ENCODE measurements around the gene ZFYVE27.

ZFYVE27 gene

GRCh38 chr10:97791824-97792721 is 55.1 kb downstream of the ZFYVE27 start:
- peak; percentile 77 for DNase-seq

GRCh38 chr10:97795886-97796285 is 59.0 kb downstream of the ZFYVE27 start:
- DNase-seq = no peak

DNA sequence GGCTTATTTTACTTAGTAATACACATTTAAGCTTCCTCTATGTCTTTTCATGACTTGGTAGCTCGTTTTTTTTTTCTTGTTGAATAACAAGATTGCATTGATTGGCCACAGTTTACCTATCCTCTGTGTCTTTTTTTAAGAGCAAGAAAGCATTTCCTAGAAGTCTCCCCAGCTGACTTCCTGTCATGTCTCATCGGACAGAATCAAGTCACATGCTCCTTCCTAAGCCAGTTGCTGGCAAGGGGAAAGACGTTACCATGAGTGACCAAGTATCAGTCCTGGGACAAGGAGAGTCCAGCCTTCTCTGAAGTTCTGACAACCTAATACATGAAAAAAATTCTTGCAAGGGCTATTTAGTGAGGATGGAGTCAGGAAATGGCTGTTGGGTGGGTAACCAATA is 59.7 kb downstream of the ZFYVE27 start:
- DNase-seq = no peak

GRCh38 chr10:97798958-97799610 is 62.2 kb downstream of the ZFYVE27 start:
- no peak for DNase-seq

DNA sequence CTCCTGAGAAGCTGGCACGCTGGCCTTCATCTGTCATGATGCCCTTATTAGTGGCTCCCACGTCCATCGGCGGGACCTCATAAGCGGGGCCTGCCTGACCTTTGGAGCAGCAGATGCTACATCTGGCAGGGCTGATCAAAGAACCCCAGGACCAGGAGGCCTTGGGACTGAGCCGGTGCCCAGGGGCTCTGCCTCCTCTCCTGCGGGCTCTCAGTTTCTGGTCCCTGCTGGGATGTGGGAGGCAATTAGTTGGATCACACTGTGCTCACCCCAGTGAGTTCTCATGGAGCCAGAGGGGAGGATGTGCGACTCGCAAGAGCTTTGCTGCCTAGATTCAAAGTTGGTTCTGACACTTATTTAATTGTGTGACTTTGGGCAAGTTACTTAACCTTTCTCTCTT is 63.5 kb downstream of the ZFYVE27 start:
- peak; percentile 21 for DNase-seq

DNA sequence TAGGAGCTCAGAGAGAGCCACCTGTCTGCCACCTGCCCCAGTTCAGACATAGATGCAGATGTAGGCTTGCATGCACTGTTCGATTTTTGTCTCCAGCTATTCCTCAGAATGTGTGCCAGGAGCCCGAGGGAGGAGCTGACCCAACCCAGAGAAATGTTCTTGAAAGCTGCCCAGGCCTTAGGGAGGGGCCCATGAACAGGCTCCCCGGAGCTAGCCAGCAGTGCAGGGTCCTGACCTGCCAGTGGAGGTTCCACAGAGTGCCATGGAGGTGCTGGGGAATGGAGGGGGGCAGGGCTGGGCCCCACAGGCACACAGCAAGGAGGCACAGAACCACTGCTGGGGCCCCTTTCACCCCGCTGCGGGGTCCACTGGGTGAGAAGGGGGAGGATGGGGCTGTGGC is 64.5 kb downstream of the ZFYVE27 start:
- DNase-seq = no peak

DNA sequence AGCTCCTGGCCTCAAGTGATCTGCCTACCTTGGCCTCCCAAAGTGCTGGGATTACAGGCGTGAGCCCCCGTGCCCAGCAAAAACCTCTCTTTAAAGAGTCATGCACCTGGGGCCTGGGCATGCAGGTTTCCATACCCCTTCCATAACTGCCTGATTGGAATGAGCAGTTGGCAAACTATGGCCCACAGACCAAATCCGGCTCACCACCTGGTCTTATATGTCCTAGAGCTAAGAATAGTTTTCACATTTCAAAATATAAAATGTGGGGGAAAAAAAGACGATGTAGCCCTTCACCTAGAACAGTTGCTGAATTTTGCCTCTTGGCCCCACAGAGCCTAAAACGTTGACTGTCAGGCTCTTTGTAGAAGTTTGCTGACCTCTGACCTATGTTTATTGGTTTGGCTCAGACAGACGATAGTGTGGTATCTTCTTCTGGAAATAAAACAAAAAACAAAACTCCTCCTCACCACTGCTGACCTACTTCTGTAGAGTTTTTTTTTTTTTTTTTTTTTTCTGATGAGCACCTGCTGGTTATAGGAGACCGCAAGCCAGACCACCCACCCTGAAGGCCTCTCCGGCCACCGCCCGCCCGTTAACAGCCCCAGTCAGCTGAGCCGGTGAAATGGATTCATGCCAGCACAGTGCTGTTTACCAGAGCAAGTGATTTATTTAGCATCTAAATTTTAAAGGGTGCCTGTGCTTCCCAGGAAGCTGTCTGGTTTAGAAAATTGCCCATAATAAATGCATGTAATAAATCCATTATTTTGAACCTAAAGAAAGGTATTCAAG is 68.4 kb downstream of the ZFYVE27 start:
- DNase-seq = peak; percentile 49

GRCh38 chr10:97805949-97806348 is 69.0 kb downstream of the ZFYVE27 start:
- DNase-seq = peak; percentile 23

DNA sequence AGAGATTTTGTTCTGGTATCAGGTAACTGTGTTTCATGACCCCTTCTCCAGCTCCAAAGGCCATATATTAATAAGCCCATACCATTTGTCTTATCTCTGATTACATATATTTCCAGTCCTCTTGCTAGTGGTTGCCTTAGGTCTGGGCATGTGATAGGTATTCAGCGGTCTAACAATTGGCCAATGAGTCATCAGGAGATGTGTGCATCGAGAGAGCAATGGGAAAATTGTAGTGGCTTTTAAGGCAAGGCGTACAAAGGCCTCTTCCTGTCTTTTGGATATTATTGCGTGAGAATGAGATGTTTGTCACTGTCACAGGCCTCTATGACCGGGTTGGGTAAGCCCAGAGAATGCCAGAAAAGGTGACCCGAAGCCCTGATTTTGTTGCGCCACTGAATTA is 73.5 kb downstream of the ZFYVE27 start:
- DNase-seq = no peak
